Measurements from ENCODE around the gene MEPCE.

- TF ChIP-seq CTCF (IDR thresholded peaks at IDR 0.05) (no peak), POLR2A (IDR thresholded peaks at IDR 0.05) (no peak)
Observed at GRCh38 chr7:100476101-100476780, 46.6 kb downstream of the MEPCE start.
